Fibroblast of lung (primary cell): Measurements from ENCODE around the gene POLR3E. TPM values are rescaled to one million over a fixed set of nuclear protein-coding genes. Genes with fewer than 3 reads are reported as not detected.
"Not testable (repeated sequence)": the region's sequence is repeated elsewhere in the genome, so short reads cannot be mapped to it uniquely, and the experiment has no call there.

Source experiments
- DNase-seq, 2 donors: peaks; one replicate each; pipeline versions ENCODE4 v3.0.0 to v3.0.0-alpha.2; 2010; ENCODE audit warnings: low read depth in 2 of 2
- H2AFZ ChIP-seq: 2 replicates; pipeline ENCODE4 v1.5.1; 2012; ENCODE audit warnings: low read length, control low read depth, inconsistent platforms
- H3K27ac ChIP-seq: 2 replicates; pipeline ENCODE4 v1.5.1; 2011; ENCODE audit warnings: low read length, control low read depth; ENCODE audit not compliant: insufficient read depth
- H3K27me3 ChIP-seq: 2 replicates; pipeline ENCODE4 v1.5.1; 2011; ENCODE audit warnings: mild to moderate bottlenecking, low read length; ENCODE audit not compliant: control insufficient read depth, insufficient read depth
- H3K36me3 ChIP-seq: 2 replicates; pipeline ENCODE4 v1.5.1; 2011; ENCODE audit warnings: low read length; ENCODE audit not compliant: control insufficient read depth, insufficient read depth
- H3K4me1 ChIP-seq: 2 replicates; pipeline ENCODE4 v1.5.1; 2011; ENCODE audit warnings: low read length; ENCODE audit not compliant: control insufficient read depth, insufficient read depth; ENCODE audit errors: extremely low read depth
- H3K4me2 ChIP-seq: 2 replicates; pipeline ENCODE4 v1.5.1; 2011; ENCODE audit warnings: low read length, control low read depth; ENCODE audit not compliant: insufficient read depth; ENCODE audit errors: extremely low read depth
- H3K4me3 ChIP-seq, 4 experiments: fragments of 200-600 bp in 1 of 4; sonication (generic) in 1 of 4; replicated peaks in 1 of 4; 2 replicates each; pipeline ENCODE4 v1.5.1; 2011 to 2016; ENCODE audit warnings: low read length in 4 of 4, low read depth in 3 of 4, mild to moderate bottlenecking in 3 of 4, control low read depth in 2 of 4, inconsistent platforms in 1 of 4, mixed read lengths in 1 of 4; ENCODE audit not compliant: insufficient read depth in 1 of 4; ENCODE audit errors: control extremely low read depth in 1 of 4
- H3K79me2 ChIP-seq: 2 replicates; pipeline ENCODE4 v1.5.1; 2012; ENCODE audit warnings: mild to moderate bottlenecking, low read length, inconsistent platforms; ENCODE audit not compliant: control insufficient read depth, insufficient read depth
- H3K9ac ChIP-seq: 2 replicates; pipeline ENCODE4 v1.5.1; 2011; ENCODE audit warnings: mild to moderate bottlenecking, low read length, control low read depth; ENCODE audit not compliant: insufficient read depth
- H3K9me3 ChIP-seq: 2 replicates; pipeline ENCODE4 v1.5.1; 2012; ENCODE audit warnings: low read depth, low read length; ENCODE audit not compliant: control insufficient read depth, insufficient read depth
- H4K20me1 ChIP-seq: 2 replicates; pipeline ENCODE4 v1.5.1; 2011; ENCODE audit warnings: low read length; ENCODE audit not compliant: control insufficient read depth, insufficient read depth; ENCODE audit errors: extremely low read depth
- CTCF ChIP-seq, 2 donors: IDR thresholded peaks in 1 of 2; conservative IDR thresholded peaks in 1 of 2; 1 replicate in 1 of 2; 2 replicates in 1 of 2; pipeline ENCODE4 v1.5.1; 2011 to 2012; ENCODE audit warnings: low read length in 2 of 2, control low read depth in 1 of 2, inconsistent platforms in 1 of 2, low read depth in 1 of 2, mild to moderate bottlenecking in 1 of 2
- EZH2 ChIP-seq: IDR thresholded peaks from 2 replicates; pipeline ENCODE4 v1.5.1; 2012; ENCODE audit warnings: low read length, control low read depth, mild to moderate bottlenecking; ENCODE audit errors: missing control alignments
- polyA plus RNA-seq, 2 donors: library from polyadenylated mRNA; depleted of rRNA in 1 of 2; stranded (reverse) in 1 of 2; unstranded in 1 of 2; fragments of >200 nt; gene quantifications; 2 replicates each; pipeline ENCODE4 v1.2.1, GENCODE V29; 2011 to 2012; ENCODE audit warnings: missing spikeins in 1 of 2
- total RNA-seq: library from RNA; depleted of rRNA; stranded (reverse); fragments of >200 nt; gene quantifications from 2 replicates; pipeline ENCODE4 v1.2.1, GENCODE V29; 2014

The POLR3E gene
- total and polyA plus RNA-seq, 2 donors (not counting 1 experiment from before 2014, with no cell fraction given) = 14.2 to 28.9 TPM

- H3K27ac ChIP-seq = no peak overlapping the region
- H3K36me3 ChIP-seq = peaks cover 17% of the 10 kb centered on the region
- no peaks in the 10 kb centered on the region for H3K4me1 ChIP-seq
- no peaks in the 10 kb centered on the region for H3K9me3 ChIP-seq
- H3K9ac ChIP-seq = no peak overlapping the region
- H3K27me3 ChIP-seq = no peaks in the 10 kb centered on the region
- H3K4me3 ChIP-seq = no peak overlapping the region
- no peak for DNase-seq
- peaks cover 20% of the 10 kb centered on the region for H3K79me2 ChIP-seq
- no peak for TF ChIP-seq CTCF (conservative IDR thresholded peaks at IDR 0.05 in 1 of 2, IDR thresholded peaks at IDR 0.05 in 1 of 2; ENCODE audit: low read depth in 1 of 2, low read length in 2 of 2)
- TF ChIP-seq EZH2 = no peak
- no peaks in the 10 kb centered on the region for H4K20me1 ChIP-seq
- no peak overlapping the region for H3K4me2 ChIP-seq
- no peak overlapping the region for H2AFZ ChIP-seq
These were observed 50.1 kb downstream of the POLR3E start for GRCh38 chr16:22347100-22347820.

GRCh38 chr16:22348291-22348690, 51.1 kb downstream of the POLR3E start:
- no peaks in the 10 kb centered on the region for H3K9me3 ChIP-seq
- peaks cover 17% of the 10 kb centered on the region for H3K36me3 ChIP-seq
- no peak overlapping the region for H2AFZ ChIP-seq
- no peak overlapping the region for H3K4me3 ChIP-seq
- no peaks in the 10 kb centered on the region for H3K4me1 ChIP-seq
- no peaks in the 10 kb centered on the region for H3K27me3 ChIP-seq
- H3K9ac ChIP-seq = no peak overlapping the region
- no peak overlapping the region for H3K27ac ChIP-seq
- no peaks in the 10 kb centered on the region for H4K20me1 ChIP-seq
- no peak for TF ChIP-seq EZH2
- TF ChIP-seq CTCF (conservative IDR thresholded peaks at IDR 0.05 in 1 of 2, IDR thresholded peaks at IDR 0.05 in 1 of 2; ENCODE audit: low read depth in 1 of 2, low read length in 2 of 2) = no peak
- H3K4me2 ChIP-seq = no peak overlapping the region
- DNase-seq = peak in 1 of 2 donors; percentile 31
- H3K79me2 ChIP-seq = peaks cover 25% of the 10 kb centered on the region

- H3K27ac ChIP-seq, H3K9ac ChIP-seq, H3K4me3 ChIP-seq, H4K20me1 ChIP-seq, DNase-seq, H3K4me1 ChIP-seq, H2AFZ ChIP-seq, H3K4me2 ChIP-seq, H3K9me3 ChIP-seq, H3K27me3 ChIP-seq: not testable (repeated sequence)
- Histone ChIP-seq H3K79me2 (peaks cover 38% of the 10 kb centered on the region), H3K36me3 (peaks cover 16% of the 10 kb centered on the region)
These were observed 53.8 kb downstream of the POLR3E start for GRCh38 chr16:22351017-22351416.
